ENCODE measurements around the gene SUCLG1.
"Not testable (repeated sequence)": the region's sequence is repeated elsewhere in the genome, so short reads cannot be mapped to it uniquely, and the experiment has no call there.

Gene SUCLG1

DNA sequence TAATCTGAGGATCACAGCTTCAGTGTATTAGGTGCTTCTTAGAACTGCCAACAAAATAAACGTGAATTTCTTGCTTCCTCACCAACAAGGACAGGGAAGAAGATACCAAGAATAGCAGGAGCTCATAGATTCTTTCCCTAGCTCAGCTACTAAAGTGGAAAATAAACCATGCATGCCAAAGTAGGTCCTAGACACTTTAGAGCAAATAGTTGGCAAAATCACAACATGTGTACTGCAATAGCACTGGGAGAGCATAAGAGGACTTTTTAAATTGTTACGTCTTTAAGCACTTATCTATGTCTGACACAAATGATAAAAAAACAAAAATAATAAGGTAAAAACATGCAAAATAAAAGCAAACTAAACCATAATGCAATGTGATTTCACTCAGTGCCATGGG lies 49.5 kb downstream of the SUCLG1 start:
- H3K4me2 ChIP-seq (ENCODE audit: low read length) = no peak overlapping the region
- H3K4me3 ChIP-seq (ENCODE audit: low read length) = no peak overlapping the region
- H3K9ac ChIP-seq (ENCODE audit: low read length) = no peak overlapping the region
- H3K4me1 ChIP-seq (ENCODE audit: low read length) = no peaks in the 10 kb centered on the region
- no peaks in the 10 kb centered on the region for H3K36me3 ChIP-seq (replicated peaks; ENCODE audit: low read depth, low read length)
- H2AFZ ChIP-seq (ENCODE audit: low read depth, low read length) = no peak overlapping the region
- no peak overlapping the region for H3K27ac ChIP-seq (ENCODE audit: low read length)
- no peaks in the 10 kb centered on the region for H3K27me3 ChIP-seq (ENCODE audit: low read depth, low read length)
- H3K79me2 ChIP-seq (ENCODE audit: low read length) = no peaks in the 10 kb centered on the region
- no peaks in the 10 kb centered on the region for H3K9me3 ChIP-seq (ENCODE audit: insufficient read depth, low read length)
- TF ChIP-seq EZH2phosphoT487 (IDR thresholded peaks at IDR 0.05; ENCODE audit: low read depth) = no peak
- TF ChIP-seq, protein P1, sequence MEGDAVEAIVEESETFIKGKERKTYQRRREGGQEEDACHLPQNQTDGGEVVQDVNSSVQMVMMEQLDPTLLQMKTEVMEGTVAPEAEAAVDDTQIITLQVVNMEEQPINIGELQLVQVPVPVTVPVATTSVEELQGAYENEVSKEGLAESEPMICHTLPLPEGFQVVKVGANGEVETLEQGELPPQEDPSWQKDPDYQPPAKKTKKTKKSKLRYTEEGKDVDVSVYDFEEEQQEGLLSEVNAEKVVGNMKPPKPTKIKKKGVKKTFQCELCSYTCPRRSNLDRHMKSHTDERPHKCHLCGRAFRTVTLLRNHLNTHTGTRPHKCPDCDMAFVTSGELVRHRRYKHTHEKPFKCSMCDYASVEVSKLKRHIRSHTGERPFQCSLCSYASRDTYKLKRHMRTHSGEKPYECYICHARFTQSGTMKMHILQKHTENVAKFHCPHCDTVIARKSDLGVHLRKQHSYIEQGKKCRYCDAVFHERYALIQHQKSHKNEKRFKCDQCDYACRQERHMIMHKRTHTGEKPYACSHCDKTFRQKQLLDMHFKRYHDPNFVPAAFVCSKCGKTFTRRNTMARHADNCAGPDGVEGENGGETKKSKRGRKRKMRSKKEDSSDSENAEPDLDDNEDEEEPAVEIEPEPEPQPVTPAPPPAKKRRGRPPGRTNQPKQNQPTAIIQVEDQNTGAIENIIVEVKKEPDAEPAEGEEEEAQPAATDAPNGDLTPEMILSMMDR (IDR thresholded peaks at IDR 0.05; ENCODE audit: low read depth, low read length) = no peak
- H4K20me1 ChIP-seq (ENCODE audit: insufficient read depth, low read length) = no peaks in the 10 kb centered on the region

DNA sequence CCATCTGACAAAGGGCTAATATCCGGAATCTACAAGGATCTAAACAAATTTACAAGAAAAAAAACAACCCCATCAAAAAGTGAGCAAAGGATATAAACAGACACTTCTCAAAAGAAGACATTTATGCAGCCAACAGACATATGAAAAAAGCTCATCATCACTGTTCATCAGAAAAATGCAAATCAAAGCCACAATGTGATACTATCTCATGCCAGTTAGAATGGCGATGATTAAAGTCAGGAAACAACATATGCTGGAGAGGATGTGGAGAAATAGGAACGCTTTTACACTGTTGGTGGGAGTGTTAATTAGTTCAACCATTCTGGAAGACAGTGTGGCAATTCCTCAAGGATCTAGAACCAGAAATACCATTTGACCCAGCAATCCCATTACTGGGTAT lies 57.0 kb downstream of the SUCLG1 start:
- H2AFZ ChIP-seq (ENCODE audit: low read depth, low read length); H3K4me1 ChIP-seq (ENCODE audit: low read length); H3K4me2 ChIP-seq (ENCODE audit: low read length); H3K9me3 ChIP-seq (ENCODE audit: insufficient read depth, low read length); H3K36me3 ChIP-seq (replicated peaks; ENCODE audit: low read depth, low read length); H3K27me3 ChIP-seq (ENCODE audit: low read depth, low read length); H3K4me3 ChIP-seq (ENCODE audit: low read length); H3K9ac ChIP-seq (ENCODE audit: low read length); H3K27ac ChIP-seq (ENCODE audit: low read length); H3K79me2 ChIP-seq (ENCODE audit: low read length); H4K20me1 ChIP-seq (ENCODE audit: insufficient read depth, low read length): not testable (repeated sequence)

DNA sequence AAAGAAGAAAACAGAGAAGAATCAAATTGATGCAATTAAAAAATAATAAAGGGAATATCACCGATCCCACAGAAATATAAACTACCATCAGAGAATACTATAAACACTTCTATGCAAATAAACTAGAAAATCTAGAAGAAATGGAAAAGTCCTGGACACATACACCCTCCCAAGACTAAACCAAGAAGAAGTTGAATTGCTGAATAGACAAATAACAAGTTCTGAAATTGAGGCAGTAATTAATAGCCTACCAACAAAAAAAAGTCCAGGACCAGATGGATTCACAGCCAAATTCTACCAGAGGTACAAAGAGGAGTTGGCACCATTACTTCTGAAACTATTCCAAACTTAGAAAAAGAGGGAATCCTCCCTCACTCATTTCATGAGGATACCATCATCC lies 59.2 kb downstream of the SUCLG1 start:
- H3K9ac ChIP-seq (ENCODE audit: low read length); H3K79me2 ChIP-seq (ENCODE audit: low read length); H2AFZ ChIP-seq (ENCODE audit: low read depth, low read length); H3K27ac ChIP-seq (ENCODE audit: low read length); H3K4me2 ChIP-seq (ENCODE audit: low read length); H3K4me1 ChIP-seq (ENCODE audit: low read length); H3K4me3 ChIP-seq (ENCODE audit: low read length); H4K20me1 ChIP-seq (ENCODE audit: insufficient read depth, low read length); H3K27me3 ChIP-seq (ENCODE audit: low read depth, low read length); H3K36me3 ChIP-seq (replicated peaks; ENCODE audit: low read depth, low read length); H3K9me3 ChIP-seq (ENCODE audit: insufficient read depth, low read length): not testable (repeated sequence)

DNA sequence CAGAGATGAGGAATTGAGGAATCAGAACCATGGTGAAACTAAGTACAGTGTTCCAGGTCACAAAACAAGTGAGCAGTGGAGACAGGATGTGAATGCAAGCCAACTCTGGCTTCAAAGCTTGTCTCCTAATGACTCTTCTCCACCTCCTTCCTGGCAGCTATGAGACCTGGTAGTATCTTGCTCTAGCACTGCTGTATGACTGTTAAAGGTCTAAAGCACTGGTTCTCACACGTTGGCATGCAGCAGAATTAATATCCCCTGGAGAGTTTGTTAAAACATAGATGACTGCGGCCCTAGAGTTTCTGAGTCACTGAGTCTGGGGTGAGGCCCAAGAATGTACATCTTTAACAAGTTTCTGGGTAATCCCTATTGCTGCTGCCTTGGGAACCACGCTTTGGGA lies 63.3 kb downstream of the SUCLG1 start:
- no peak overlapping the region for H3K4me3 ChIP-seq (ENCODE audit: low read length)
- no peak overlapping the region for H3K4me2 ChIP-seq (ENCODE audit: low read length)
- no peaks in the 10 kb centered on the region for H3K4me1 ChIP-seq (ENCODE audit: low read length)
- H3K9ac ChIP-seq (ENCODE audit: low read length) = no peak overlapping the region
- H3K79me2 ChIP-seq (ENCODE audit: low read length) = no peaks in the 10 kb centered on the region
- H3K27ac ChIP-seq (ENCODE audit: low read length) = no peak overlapping the region
- TF ChIP-seq, protein P1 (IDR thresholded peaks at IDR 0.05; ENCODE audit: low read depth, low read length) = no peak
- no peak for TF ChIP-seq EZH2phosphoT487 (IDR thresholded peaks at IDR 0.05; ENCODE audit: low read depth)
- H3K27me3 ChIP-seq (ENCODE audit: low read depth, low read length) = no peaks in the 10 kb centered on the region
- H3K36me3 ChIP-seq (replicated peaks; ENCODE audit: low read depth, low read length) = no peaks in the 10 kb centered on the region
- no peaks in the 10 kb centered on the region for H4K20me1 ChIP-seq (ENCODE audit: insufficient read depth, low read length)
- no peaks in the 10 kb centered on the region for H3K9me3 ChIP-seq (ENCODE audit: insufficient read depth, low read length)
- H2AFZ ChIP-seq (ENCODE audit: low read depth, low read length) = no peak overlapping the region

DNA sequence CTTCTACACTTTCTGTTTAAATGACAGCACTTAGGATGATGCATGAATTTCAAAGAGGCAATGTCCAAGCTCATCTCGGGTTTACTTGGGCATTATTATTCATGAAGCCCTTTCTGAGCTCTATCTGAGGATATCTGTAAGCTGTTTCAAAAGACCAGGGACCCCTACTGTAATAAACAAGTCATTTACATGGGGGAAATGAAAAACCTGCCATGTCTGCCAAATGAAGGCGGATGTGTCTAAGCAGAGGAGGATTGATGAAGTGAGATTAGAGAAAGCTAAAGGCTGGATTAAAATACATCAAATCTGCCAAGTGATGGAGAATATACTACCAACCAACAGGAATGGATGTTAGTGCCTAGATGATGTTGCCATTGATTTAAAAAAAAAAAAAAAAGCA lies 64.5 kb downstream of the SUCLG1 start:
- TF ChIP-seq, protein P1 (IDR thresholded peaks at IDR 0.05; ENCODE audit: low read depth, low read length) = no peak
- no peak for TF ChIP-seq EZH2phosphoT487 (IDR thresholded peaks at IDR 0.05; ENCODE audit: low read depth)
- Histone ChIP-seq H3K9me3 (ENCODE audit: insufficient read depth, low read length) (no peaks in the 10 kb centered on the region), H3K9ac (ENCODE audit: low read length) (no peak overlapping the region), H3K4me3 (ENCODE audit: low read length) (no peak overlapping the region), H3K27me3 (ENCODE audit: low read depth, low read length) (no peaks in the 10 kb centered on the region), H3K4me1 (ENCODE audit: low read length) (no peaks in the 10 kb centered on the region), H3K79me2 (ENCODE audit: low read length) (no peaks in the 10 kb centered on the region), H3K27ac (ENCODE audit: low read length) (no peak overlapping the region), H2AFZ (ENCODE audit: low read depth, low read length) (no peak overlapping the region), H4K20me1 (ENCODE audit: insufficient read depth, low read length) (no peaks in the 10 kb centered on the region), H3K4me2 (ENCODE audit: low read length) (no peak overlapping the region), H3K36me3 (replicated peaks; ENCODE audit: low read depth, low read length) (no peaks in the 10 kb centered on the region)
